Natural killer cell (primary cell): ENCODE data around the gene GABRB1. TPM values are rescaled to one million over a fixed set of nuclear protein-coding genes. Genes with fewer than 3 reads are reported as not detected.

ENCODE experiments used
- ATAC-seq, 3 donors: fragments of 150-1000 bp in 2 of 3; fragments of 200-7000 bp in 1 of 3; cut with Tn5 transposase; 1 replicate in 1 of 3; 2 replicates in 2 of 3; pipeline ENCODE4 v1.10.0; 2021; ENCODE audit warnings: mild to moderate bottlenecking in 2 of 3, moderate library complexity in 2 of 3
- DNase-seq, 2 donors: peaks; one replicate each; pipeline versions ENCODE4 v3.0.0 to v3.0.0-alpha.2; 2013 to 2021; ENCODE audit warnings: mixed read lengths in 1 of 2
- H3K27ac ChIP-seq: one replicate; pipeline ENCODE4 v1.5.1; 2013; ENCODE audit warnings: mild to moderate bottlenecking, low read length
- H3K27me3 ChIP-seq: one replicate; pipeline ENCODE4 v1.6.1; 2013; ENCODE audit warnings: low read length; ENCODE audit not compliant: control insufficient read depth, insufficient read depth
- H3K36me3 ChIP-seq: one replicate; pipeline ENCODE4 v1.6.1; 2013; ENCODE audit warnings: low read length; ENCODE audit not compliant: control insufficient read depth, insufficient read depth
- H3K4me1 ChIP-seq: one replicate; pipeline ENCODE4 v1.6.1; 2013; ENCODE audit warnings: low read length; ENCODE audit not compliant: control insufficient read depth, insufficient read depth
- H3K4me3 ChIP-seq: one replicate; pipeline ENCODE4 v1.5.1; 2013; ENCODE audit warnings: low read length
- H3K9me3 ChIP-seq: one replicate; pipeline ENCODE4 v1.6.1; 2013; ENCODE audit warnings: low read length; ENCODE audit not compliant: control insufficient read depth, insufficient read depth
- H3K27ac Mint-ChIP-seq, 2 donors: one replicate each; pipeline ENCODE4 v1.8.0; 2022; ENCODE audit warnings: mild to moderate bottlenecking in 2 of 2, mixed read lengths in 2 of 2, moderate library complexity in 1 of 2
- H3K27me3 Mint-ChIP-seq, 2 donors: one replicate each; pipeline ENCODE4 v1.8.0; 2022; ENCODE audit warnings: low read depth in 2 of 2, mixed read lengths in 2 of 2
- H3K36me3 Mint-ChIP-seq: one replicate; pipeline ENCODE4 v1.8.0; 2022; ENCODE audit warnings: mixed read lengths
- H3K4me1 Mint-ChIP-seq, 2 donors: one replicate each; pipeline ENCODE4 v1.8.0; 2022; ENCODE audit warnings: mixed read lengths in 2 of 2
- H3K4me3 Mint-ChIP-seq: one replicate; pipeline ENCODE4 v1.8.0; 2022; ENCODE audit warnings: mild to moderate bottlenecking, moderate library complexity, mixed read lengths
- H3K9me3 Mint-ChIP-seq, 2 donors: one replicate each; pipeline ENCODE4 v1.8.0; 2022; ENCODE audit warnings: mixed read lengths in 2 of 2
- CTCF ChIP-seq: fragments of 200-600 bp; IDR thresholded peaks from one replicate; pipeline ENCODE4 v1.8.0; 2022; ENCODE audit warnings: antibody characterized with exemption
- WGBS: methylation state at CpG from one replicate; pipeline ENCODE4 v1.1.7; 2013; ENCODE audit warnings: missing lambda C conversion rate; ENCODE audit not compliant: insufficient coverage; 5-methylcytosine and 5-hydroxymethylcytosine counted together
- intact Hi-C: fragments of 100-400 bp; cut with micrococcal nuclease; formaldehyde crosslinking; loops from one replicate; pipeline ENCODE4 v1.14.2; 2022
- total RNA-seq, 4 donors: library from RNA; stranded (reverse); fragments of 120-200 nt in 1 of 4; gene quantifications; one replicate each; pipeline versions ENCODE4 v1.2.3 to v1.2.4, GENCODE V29; 2013 to 2022

The GABRB1 gene
- total RNA-seq, 3 donors from 2014 or later (not counting 1 experiment from before 2014, with no cell fraction given) = not detected

- intact Hi-C loops = no loop called here
- 89% methylated on average over 1 of the region's 1 CpG for WGBS
- Histone ChIP-seq H3K27ac (no peak overlapping the region), H3K27me3 (no peaks in the 10 kb centered on the region), H3K36me3 (no peaks in the 10 kb centered on the region), H3K9me3 (no peaks in the 10 kb centered on the region), H3K4me1 (no peaks in the 10 kb centered on the region), H3K4me3 (no peak overlapping the region)
- no peak overlapping the region for H3K27ac Mint-ChIP-seq
- peaks cover 8 to 31% of the 10 kb centered on the region in 2 donors for H3K27me3 Mint-ChIP-seq
- no peaks in the 10 kb centered on the region for H3K36me3 Mint-ChIP-seq
- no peaks in the 10 kb centered on the region for H3K4me1 Mint-ChIP-seq
- TF ChIP-seq CTCF = no peak
- H3K9me3 Mint-ChIP-seq = peaks cover 0 to 5% of the 10 kb centered on the region in 2 donors
- H3K4me3 Mint-ChIP-seq = no peak overlapping the region
- DNase-seq (no peak), ATAC-seq (no peak)
These were observed 73.6 kb downstream of the GABRB1 start for GRCh38 chr4:47104986-47105385.

- intact Hi-C loops = no loop called here
- 83% methylated on average over 1 of the region's 1 CpG for WGBS
- Mint-ChIP-seq H3K27ac (no peak overlapping the region), H3K4me3 (no peak overlapping the region), H3K36me3 (no peaks in the 10 kb centered on the region), H3K27me3 (peaks cover 8 to 31% of the 10 kb centered on the region in 2 donors), H3K4me1 (no peaks in the 10 kb centered on the region), H3K9me3 (peaks cover 0 to 5% of the 10 kb centered on the region in 2 donors)
- DNase-seq (no peak), ATAC-seq (no peak)
- H3K27ac ChIP-seq = no peak overlapping the region
- no peaks in the 10 kb centered on the region for H3K9me3 ChIP-seq
- TF ChIP-seq CTCF = no peak
- H3K36me3 ChIP-seq = no peaks in the 10 kb centered on the region
- H3K27me3 ChIP-seq = no peaks in the 10 kb centered on the region
- no peaks in the 10 kb centered on the region for H3K4me1 ChIP-seq
- no peak overlapping the region for H3K4me3 ChIP-seq
These were observed 75.2 kb downstream of the GABRB1 start for GRCh38 chr4:47106561-47106960.

GRCh38 chr4:47109379-47109778, 78.0 kb downstream of the GABRB1 start:
- Mint-ChIP-seq H3K9me3 (peaks cover 0 to 2% of the 10 kb centered on the region in 2 donors), H3K36me3 (no peaks in the 10 kb centered on the region), H3K27ac (no peak overlapping the region), H3K4me1 (no peaks in the 10 kb centered on the region), H3K4me3 (no peak overlapping the region), H3K27me3 (peaks cover 5 to 36% of the 10 kb centered on the region in 2 donors)
- 85% methylated on average over 1 of the region's 2 CpGs for WGBS
- intact Hi-C loops = no loop called here
- no peak for TF ChIP-seq CTCF
- ATAC-seq (no peak), DNase-seq (no peak)
- H3K27ac ChIP-seq = no peak overlapping the region
- no peaks in the 10 kb centered on the region for H3K36me3 ChIP-seq
- no peaks in the 10 kb centered on the region for H3K4me1 ChIP-seq
- H3K27me3 ChIP-seq = no peaks in the 10 kb centered on the region
- no peaks in the 10 kb centered on the region for H3K9me3 ChIP-seq
- no peak overlapping the region for H3K4me3 ChIP-seq

GRCh38 chr4:47110546-47111132, 79.3 kb downstream of the GABRB1 start:
- whole genome bisulfite sequencing = 88% methylated on average over 1 of the region's 1 CpG

More at GRCh38 chr4:47110546-47111132, 79.3 kb downstream of the GABRB1 start:
- H3K27me3 Mint-ChIP-seq = peaks cover 5 to 37% of the 10 kb centered on the region in 2 donors
- peaks cover 0 to 2% of the 10 kb centered on the region in 2 donors for H3K9me3 Mint-ChIP-seq
- H3K9me3 ChIP-seq = no peaks in the 10 kb centered on the region
- H3K27ac Mint-ChIP-seq = no peak overlapping the region
- H3K4me1 ChIP-seq = no peaks in the 10 kb centered on the region
- intact Hi-C loops = no loop called here
- ATAC-seq = no peak
- no peak overlapping the region for H3K4me3 Mint-ChIP-seq
- no peaks in the 10 kb centered on the region for H3K4me1 Mint-ChIP-seq
- H3K27ac ChIP-seq = no peak overlapping the region
- H3K36me3 ChIP-seq = no peaks in the 10 kb centered on the region
- no peak for TF ChIP-seq CTCF
- no peaks in the 10 kb centered on the region for H3K36me3 Mint-ChIP-seq
- H3K27me3 ChIP-seq = no peaks in the 10 kb centered on the region
- DNase-seq = no peak
- no peak overlapping the region for H3K4me3 ChIP-seq
